ENCODE results near the gene NF2. TPM values are rescaled to one million over a fixed set of nuclear protein-coding genes. Genes with fewer than 3 reads are reported as not detected.

Gene NF2
- total RNA-seq, 4 donors from 2014 or later, result 30.5 to 82.5 (median 36.6) TPM

DNA sequence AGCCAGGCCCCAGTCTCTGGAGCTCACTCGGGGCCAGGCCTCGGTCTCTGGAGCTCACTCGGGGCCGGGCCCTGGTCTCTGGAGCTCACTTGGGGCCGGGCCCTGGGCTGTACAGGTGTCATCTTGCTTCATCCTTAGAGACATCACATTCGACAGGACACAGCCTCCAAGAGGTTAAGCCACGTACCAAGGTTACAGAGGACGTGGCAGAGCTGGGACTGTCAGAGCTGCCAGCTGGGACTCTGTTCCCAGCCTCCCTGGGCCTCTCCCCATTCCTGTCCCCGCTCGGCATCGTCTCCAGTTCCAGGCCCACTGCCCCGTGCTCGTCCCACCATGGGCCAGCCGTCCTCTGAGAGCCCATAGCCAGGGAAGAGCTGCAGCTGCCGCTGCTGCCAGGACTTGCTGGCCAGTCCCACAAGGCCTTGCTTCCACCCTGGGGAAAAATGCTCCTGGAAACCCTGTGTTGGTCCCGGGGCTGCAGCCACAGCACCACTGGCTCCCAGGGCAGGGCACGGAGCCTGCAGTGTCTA lies 136.0 kb downstream of the NF2 start:
- Histone ChIP-seq H3K4me3 (no peak overlapping the region), H3K36me3 (peaks cover 0 to 5% (median 0%) of the 10 kb centered on the region in 3 donors), H3K4me1 (no peaks in the 10 kb centered on the region), H3K27me3 (no peaks in the 10 kb centered on the region), H3K27ac (no peak overlapping the region), H3K9me3 (no peaks in the 10 kb centered on the region)
- TF ChIP-seq CTCF (IDR thresholded peaks at IDR 0.05), result no peak
- TF ChIP-seq POLR2A (IDR thresholded peaks at IDR 0.05), result no peak
- DNase-seq, result no peak

GRCh38 chr22:29740216-29740615 lies 136.8 kb downstream of the NF2 start:
- Histone ChIP-seq H3K4me3 (no peak overlapping the region), H3K36me3 (peaks cover 0 to 5% (median 0%) of the 10 kb centered on the region in 3 donors), H3K27me3 (no peaks in the 10 kb centered on the region), H3K4me1 (no peaks in the 10 kb centered on the region), H3K27ac (no peak overlapping the region), H3K9me3 (no peaks in the 10 kb centered on the region)
- TF ChIP-seq CTCF (IDR thresholded peaks at IDR 0.05) (no peak), POLR2A (IDR thresholded peaks at IDR 0.05) (no peak)
- no peak for DNase-seq

DNA sequence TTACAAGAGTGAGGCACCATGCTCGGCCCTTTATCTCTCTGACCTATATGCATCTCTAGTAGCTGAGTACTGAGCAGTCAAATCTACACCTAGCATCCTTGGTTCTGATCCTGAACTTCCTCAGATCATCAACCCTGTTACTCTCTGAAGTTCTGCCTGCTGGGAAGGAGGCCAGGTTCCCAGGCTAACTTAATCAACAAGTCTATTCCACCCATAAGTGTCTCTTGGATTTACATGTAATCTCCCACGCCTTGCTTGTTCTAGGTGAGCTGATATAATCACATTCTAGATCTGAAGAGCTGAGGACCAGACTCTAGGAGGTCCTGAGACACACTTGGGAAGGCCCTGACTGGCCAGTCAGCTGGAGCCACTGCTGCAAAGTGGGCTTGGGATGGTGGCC lies 138.5 kb downstream of the NF2 start:
- Histone ChIP-seq H3K4me3 (no peak overlapping the region), H3K27me3 (no peaks in the 10 kb centered on the region), H3K4me1 (no peaks in the 10 kb centered on the region), H3K27ac (no peak overlapping the region), H3K36me3 (peaks cover 0 to 11% (median 0%) of the 10 kb centered on the region in 3 donors), H3K9me3 (no peaks in the 10 kb centered on the region)
- DNase-seq, result no peak
- TF ChIP-seq CTCF (IDR thresholded peaks at IDR 0.05) (no peak), POLR2A (IDR thresholded peaks at IDR 0.05) (no peak)

GRCh38 chr22:29742326-29742725 lies 138.9 kb downstream of the NF2 start:
- Histone ChIP-seq H3K27ac (no peak overlapping the region), H3K36me3 (peaks cover 0 to 14% (median 0%) of the 10 kb centered on the region in 3 donors), H3K27me3 (no peaks in the 10 kb centered on the region), H3K4me1 (no peaks in the 10 kb centered on the region), H3K4me3 (no peak overlapping the region), H3K9me3 (no peaks in the 10 kb centered on the region)
- TF ChIP-seq POLR2A (IDR thresholded peaks at IDR 0.05), result no peak
- no peak for TF ChIP-seq CTCF (IDR thresholded peaks at IDR 0.05)
- no peak for DNase-seq

DNA sequence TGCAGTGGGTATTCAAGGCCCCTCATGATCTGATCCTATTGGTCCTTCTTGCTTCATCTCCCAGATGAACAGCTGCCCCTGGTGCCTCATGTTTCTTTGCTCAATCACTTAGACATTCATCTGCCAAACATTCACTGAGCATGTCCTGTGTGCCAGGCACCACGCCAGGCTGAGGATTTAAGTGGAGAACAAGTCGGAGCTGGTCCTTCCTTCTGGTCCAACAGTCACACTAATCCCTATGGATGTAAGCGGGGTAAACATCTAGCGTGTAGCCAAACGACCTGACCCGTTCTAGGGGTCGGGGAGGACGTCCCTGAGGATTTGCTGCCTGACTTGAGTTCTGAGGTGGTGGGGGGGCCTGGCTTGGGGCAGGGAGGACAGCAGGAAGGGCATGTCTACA lies 141.5 kb downstream of the NF2 start:
- DNase-seq, result peak in 1 of 3 donors; percentile 37
- Histone ChIP-seq H3K9me3 (no peaks in the 10 kb centered on the region), H3K4me1 (no peaks in the 10 kb centered on the region), H3K36me3 (peaks cover 0 to 25% (median 0%) of the 10 kb centered on the region in 3 donors), H3K4me3 (no peak overlapping the region), H3K27me3 (no peaks in the 10 kb centered on the region), H3K27ac (no peak overlapping the region)
- TF ChIP-seq CTCF (IDR thresholded peaks at IDR 0.05) (no peak), POLR2A (IDR thresholded peaks at IDR 0.05) (no peak)

- Histone ChIP-seq H3K4me1 (no peaks in the 10 kb centered on the region), H3K27me3 (no peaks in the 10 kb centered on the region), H3K4me3 (no peak overlapping the region), H3K36me3 (peaks cover 0 to 20% (median 0%) of the 10 kb centered on the region in 3 donors), H3K9me3 (no peaks in the 10 kb centered on the region), H3K27ac (no peak overlapping the region)
- no peak for TF ChIP-seq CTCF (IDR thresholded peaks at IDR 0.05)
- TF ChIP-seq POLR2A (IDR thresholded peaks at IDR 0.05), result no peak
- DNase-seq, result peak in 1 of 3 donors; percentile 20
These were observed 144.4 kb downstream of the NF2 start for GRCh38 chr22:29747832-29748231.

Measured in Peyer's patch (tissue), 4 donors.